DND-41 (cell line): Measurements from ENCODE around the gene UBL4B.

ENCODE experiments used
- ATAC-seq: fragments of 200-7000 bp; cut with Tn5 transposase; 3 replicates; pipeline ENCODE4 v1.9.1; 2021; ENCODE audit warnings: low read depth; ENCODE audit not compliant: insufficient read depth
- DNase-seq: peaks from one replicate; pipeline ENCODE4 v3.0.0-alpha.2; 2020
- H2AFZ ChIP-seq: 2 replicates; pipeline ENCODE4 v1.6.0; 2012; ENCODE audit warnings: low read depth, low read length
- H3K27ac ChIP-seq: 2 replicates; pipeline ENCODE4 v1.5.1; 2012; ENCODE audit warnings: low read length, inconsistent platforms
- H3K27me3 ChIP-seq: fragments of 200-600 bp; sonication (generic); 2 replicates; pipeline ENCODE4 v1.6.0; 2012; ENCODE audit warnings: low read length, mild to moderate bottlenecking, inconsistent platforms; ENCODE audit not compliant: insufficient read depth, poor library complexity
- H3K36me3 ChIP-seq: 2 replicates; pipeline ENCODE4 v1.5.1; 2012; ENCODE audit warnings: low read length, inconsistent platforms; ENCODE audit not compliant: insufficient read depth
- H3K4me1 ChIP-seq: 2 replicates; pipeline ENCODE4 v1.5.1; 2012; ENCODE audit warnings: mild to moderate bottlenecking, low read length; ENCODE audit not compliant: insufficient read depth
- H3K4me2 ChIP-seq: 2 replicates; pipeline ENCODE4 v1.6.0; 2012; ENCODE audit warnings: mild to moderate bottlenecking, moderate library complexity, low read length, inconsistent platforms; ENCODE audit not compliant: insufficient read depth
- H3K4me3 ChIP-seq, 2 experiments: fragments of 200-600 bp in 1 of 2; shearing (Covaris generic) in 1 of 2; 2 replicates each; pipeline ENCODE4 v1.5.1; 2012 to 2016; ENCODE audit warnings: inconsistent platforms in 2 of 2, low read length in 2 of 2, mild to moderate bottlenecking in 2 of 2, low read depth in 1 of 2, moderate library complexity in 1 of 2
- H3K79me2 ChIP-seq: 2 replicates; pipeline ENCODE4 v1.6.0; 2012; ENCODE audit warnings: low read length, inconsistent platforms; ENCODE audit not compliant: insufficient read depth
- H3K9ac ChIP-seq: 2 replicates; pipeline ENCODE4 v1.6.0; 2012; ENCODE audit warnings: low read depth, mild to moderate bottlenecking, inconsistent platforms, low read length, moderate library complexity
- H3K9me3 ChIP-seq: 2 replicates; pipeline ENCODE4 v1.5.1; 2012; ENCODE audit warnings: low read length, moderate library complexity, mild to moderate bottlenecking, inconsistent platforms; ENCODE audit not compliant: insufficient read depth, severe bottlenecking
- H4K20me1 ChIP-seq: 2 replicates; pipeline ENCODE4 v1.6.0; 2012; ENCODE audit warnings: low read length; ENCODE audit not compliant: insufficient read depth
- CTCF ChIP-seq: IDR thresholded peaks from 2 replicates; pipeline ENCODE4 v1.5.1; 2012; ENCODE audit warnings: borderline replicate concordance, low read length, moderate library complexity, mild to moderate bottlenecking; ENCODE audit not compliant: poor library complexity, severe bottlenecking; ENCODE audit errors: extremely low read depth
- EZH2 ChIP-seq: IDR thresholded peaks from 3 replicates; pipeline ENCODE4 v1.6.1; 2012; ENCODE audit warnings: borderline replicate concordance, low read depth, mild to moderate bottlenecking, moderate library complexity, low read length, inconsistent platforms; ENCODE audit not compliant: severe bottlenecking

The UBL4B gene

GRCh38 chr1:110114784-110115183 lies 2.5 kb downstream of the UBL4B start:
- Histone ChIP-seq H2AFZ (no peak overlapping the region), H3K9ac (no peak overlapping the region), H3K27ac (no peak overlapping the region), H3K9me3 (no peaks in the 10 kb centered on the region), H3K36me3 (no peaks in the 10 kb centered on the region), H3K79me2 (no peaks in the 10 kb centered on the region), H3K4me1 (no peaks in the 10 kb centered on the region), H3K4me2 (no peak overlapping the region), H3K27me3 (peaks cover 40% of the 10 kb centered on the region), H4K20me1 (0 out of 2 replicates have a peak, but pooled peaks cover 2% of the 10 kb centered on the region), H3K4me3 (no peak overlapping the region)
- no peak for DNase-seq
- no peak for ATAC-seq
- no peak for TF ChIP-seq CTCF
- TF ChIP-seq EZH2 = no peak

- no peak for ATAC-seq
- Histone ChIP-seq H4K20me1 (0 out of 2 replicates have a peak, but pooled peaks cover 2% of the 10 kb centered on the region), H3K79me2 (no peaks in the 10 kb centered on the region), H2AFZ (no peak overlapping the region), H3K9me3 (peaks cover 7% of the 10 kb centered on the region), H3K4me1 (no peaks in the 10 kb centered on the region), H3K27me3 (peaks cover 21% of the 10 kb centered on the region), H3K9ac (no peak overlapping the region), H3K36me3 (no peaks in the 10 kb centered on the region), H3K4me2 (no peak overlapping the region), H3K4me3 (no peak overlapping the region), H3K27ac (no peak overlapping the region)
- no peak for TF ChIP-seq EZH2
- no peak for TF ChIP-seq CTCF
- DNase-seq = no peak
Measured at GRCh38 chr1:110118636-110119396, 6.6 kb downstream of the UBL4B start.

- H3K27ac ChIP-seq = no peak overlapping the region
- no peaks in the 10 kb centered on the region for H3K36me3 ChIP-seq
- H3K9me3 ChIP-seq = peaks cover 7% of the 10 kb centered on the region
- no peak for ATAC-seq
- no peaks in the 10 kb centered on the region for H3K4me1 ChIP-seq
- no peak overlapping the region for H3K4me2 ChIP-seq
- TF ChIP-seq EZH2 (no peak), CTCF (no peak)
- H3K79me2 ChIP-seq = no peaks in the 10 kb centered on the region
- H3K27me3 ChIP-seq = peaks cover 11% of the 10 kb centered on the region
- no peak for DNase-seq
- H2AFZ ChIP-seq = no peak overlapping the region
- no peaks in the 10 kb centered on the region for H4K20me1 ChIP-seq
- H3K9ac ChIP-seq = no peak overlapping the region
- H3K4me3 ChIP-seq = no peak overlapping the region
Measured at GRCh38 chr1:110119843-110120242, 7.6 kb downstream of the UBL4B start.
